ENCODE results near the gene ARPC2.

DNA sequence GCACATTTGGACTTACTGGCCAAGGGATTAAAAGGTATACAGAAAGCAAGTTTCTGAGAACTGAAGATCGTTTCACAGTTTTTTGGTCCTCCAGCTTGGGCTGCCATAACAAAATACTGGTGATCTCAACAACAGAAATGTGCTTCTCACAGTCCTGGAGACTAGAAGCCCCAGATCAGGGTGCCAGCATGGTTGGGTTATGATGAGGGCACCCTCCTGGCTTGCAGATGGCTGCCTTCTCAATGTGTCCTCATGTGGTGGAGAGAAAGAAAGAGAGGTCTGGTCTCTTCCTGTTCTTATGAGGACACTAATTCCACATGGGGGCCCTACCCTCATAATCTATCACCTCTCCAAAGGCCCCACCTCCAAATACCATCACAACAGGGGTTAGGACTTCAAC, 30.1 kb upstream of the ARPC2 start:
- TF ChIP-seq CTCF (IDR thresholded peaks at IDR 0.05; ENCODE audit: insufficient read depth, low read length) (no peak), GABPA (IDR thresholded peaks at IDR 0.05; ENCODE audit: low read depth) (no peak), POLR2AphosphoS5 (IDR thresholded peaks at IDR 0.05; ENCODE audit: low read depth) (no peak), SPI1 (IDR thresholded peaks at IDR 0.05; ENCODE audit: borderline replicate concordance, low read depth) (no peak)
- TF ChIP-seq, protein P1, sequence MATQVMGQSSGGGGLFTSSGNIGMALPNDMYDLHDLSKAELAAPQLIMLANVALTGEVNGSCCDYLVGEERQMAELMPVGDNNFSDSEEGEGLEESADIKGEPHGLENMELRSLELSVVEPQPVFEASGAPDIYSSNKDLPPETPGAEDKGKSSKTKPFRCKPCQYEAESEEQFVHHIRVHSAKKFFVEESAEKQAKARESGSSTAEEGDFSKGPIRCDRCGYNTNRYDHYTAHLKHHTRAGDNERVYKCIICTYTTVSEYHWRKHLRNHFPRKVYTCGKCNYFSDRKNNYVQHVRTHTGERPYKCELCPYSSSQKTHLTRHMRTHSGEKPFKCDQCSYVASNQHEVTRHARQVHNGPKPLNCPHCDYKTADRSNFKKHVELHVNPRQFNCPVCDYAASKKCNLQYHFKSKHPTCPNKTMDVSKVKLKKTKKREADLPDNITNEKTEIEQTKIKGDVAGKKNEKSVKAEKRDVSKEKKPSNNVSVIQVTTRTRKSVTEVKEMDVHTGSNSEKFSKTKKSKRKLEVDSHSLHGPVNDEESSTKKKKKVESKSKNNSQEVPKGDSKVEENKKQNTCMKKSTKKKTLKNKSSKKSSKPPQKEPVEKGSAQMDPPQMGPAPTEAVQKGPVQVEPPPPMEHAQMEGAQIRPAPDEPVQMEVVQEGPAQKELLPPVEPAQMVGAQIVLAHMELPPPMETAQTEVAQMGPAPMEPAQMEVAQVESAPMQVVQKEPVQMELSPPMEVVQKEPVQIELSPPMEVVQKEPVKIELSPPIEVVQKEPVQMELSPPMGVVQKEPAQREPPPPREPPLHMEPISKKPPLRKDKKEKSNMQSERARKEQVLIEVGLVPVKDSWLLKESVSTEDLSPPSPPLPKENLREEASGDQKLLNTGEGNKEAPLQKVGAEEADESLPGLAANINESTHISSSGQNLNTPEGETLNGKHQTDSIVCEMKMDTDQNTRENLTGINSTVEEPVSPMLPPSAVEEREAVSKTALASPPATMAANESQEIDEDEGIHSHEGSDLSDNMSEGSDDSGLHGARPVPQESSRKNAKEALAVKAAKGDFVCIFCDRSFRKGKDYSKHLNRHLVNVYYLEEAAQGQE (IDR thresholded peaks at IDR 0.05; ENCODE audit: insufficient replicate concordance, low read depth), result no peak
